Raji (cell line): Measurements from ENCODE around the gene TSNAXIP1.

ENCODE experiments used
- POLR2A ChIP-seq: IDR thresholded peaks from 2 replicates; pipeline ENCODE4 v1.6.1; 2011; ENCODE audit warnings: low read depth, low read length, control low read depth; ENCODE audit not compliant: insufficient read depth

The TSNAXIP1 gene

GRCh38 chr16:67860589-67861398 lies 54.1 kb downstream of the TSNAXIP1 start:
- TF ChIP-seq POLR2A, result no peak

- TF ChIP-seq POLR2A, result no peak
These were observed 55.2 kb downstream of the TSNAXIP1 start for GRCh38 chr16:67861877-67862276.

- TF ChIP-seq POLR2A, result no peak
These were observed 56.2 kb downstream of the TSNAXIP1 start for GRCh38 chr16:67862623-67863583.

- TF ChIP-seq POLR2A, result no peak
These were observed 57.9 kb downstream of the TSNAXIP1 start for GRCh38 chr16:67864594-67864993.

- no peak for TF ChIP-seq POLR2A
These were observed 58.6 kb downstream of the TSNAXIP1 start for GRCh38 chr16:67865318-67865717.

GRCh38 chr16:67868290-67868689 lies 61.6 kb downstream of the TSNAXIP1 start:
- no peak for TF ChIP-seq POLR2A

GRCh38 chr16:67869653-67870052 lies 63.0 kb downstream of the TSNAXIP1 start:
- TF ChIP-seq POLR2A, result no peak

- TF ChIP-seq POLR2A, result no peak
These were observed 64.6 kb downstream of the TSNAXIP1 start for GRCh38 chr16:67871256-67871655.

GRCh38 chr16:67872131-67872630 lies 65.5 kb downstream of the TSNAXIP1 start:
- TF ChIP-seq POLR2A, result no peak

GRCh38 chr16:67872631-67873434 lies 66.1 kb downstream of the TSNAXIP1 start, which contains the start of gene EDC4:
Gene EDC4 (plus strand): TSS chr16:67873052. CDS start chr16:67873262, 210 bp downstream.
- peak; percentile 91 for TF ChIP-seq POLR2A

GRCh38 chr16:67873435-67874370 lies 67.0 kb downstream of the TSNAXIP1 start:
- TF ChIP-seq POLR2A, result no peak

GRCh38 chr16:67874372-67874771 lies 67.7 kb downstream of the TSNAXIP1 start:
- no peak for TF ChIP-seq POLR2A

GRCh38 chr16:67877064-67877463 lies 70.4 kb downstream of the TSNAXIP1 start:
- TF ChIP-seq POLR2A, result no peak
